Thyroid gland (tissue), 4 donors: ENCODE data around the gene SCFD2.

Source experiments
- CTCF ChIP-seq, 6 experiments: fragments of 200-600 bp in 3 of 6; fragments of 450-650 bp in 3 of 6; sonication (generic) in 3 of 6; IDR thresholded peaks; one replicate each; pipeline ENCODE4 v1.5.1; 2016 to 2019; ENCODE audit warnings: antibody characterized with exemption in 6 of 6, mild to moderate bottlenecking in 2 of 6, inconsistent platforms in 1 of 6, moderate library complexity in 1 of 6
- POLR2A ChIP-seq, 2 donors: fragments of 450-650 bp; IDR thresholded peaks; one replicate each; pipeline ENCODE4 v1.6.1; 2017; ENCODE audit warnings: antibody characterized with exemption in 2 of 2, mild to moderate bottlenecking in 2 of 2, moderate library complexity in 1 of 2

GRCh38 chr4:52932591-52933470, 433.0 kb downstream of the SCFD2 start:
- TF ChIP-seq CTCF (IDR thresholded peaks at IDR 0.05) (no peak), POLR2A (IDR thresholded peaks at IDR 0.05) (no peak)
